Urinary bladder (tissue), 4 donors: ENCODE measurements around the gene RPS6KB2. TPM values are rescaled to one million over a fixed set of nuclear protein-coding genes. Genes with fewer than 3 reads are reported as not detected.
"Not testable (repeated sequence)": the region's sequence is repeated elsewhere in the genome, so short reads cannot be mapped to it uniquely, and the experiment has no call there.

ENCODE experiments used
- DNase-seq: peaks from one replicate; pipeline ENCODE4 v3.0.0-alpha.2; 2015; ENCODE audit errors: extremely low spot score
- H3K27ac ChIP-seq: one replicate; pipeline ENCODE4 v1.5.1; 2013; ENCODE audit warnings: low read depth, mild to moderate bottlenecking, moderate library complexity
- H3K36me3 ChIP-seq: one replicate; pipeline ENCODE4 v1.6.1; 2013; ENCODE audit warnings: mild to moderate bottlenecking, moderate library complexity; ENCODE audit not compliant: insufficient read depth
- H3K4me1 ChIP-seq: one replicate; pipeline ENCODE4 v1.6.1; 2013; ENCODE audit warnings: mild to moderate bottlenecking, moderate library complexity; ENCODE audit not compliant: insufficient read depth
- H3K4me3 ChIP-seq: one replicate; pipeline ENCODE4 v1.5.1; 2013; ENCODE audit warnings: low read depth, low read length
- WGBS: extraction: QIAGEN DNeasy Blood & Tissue Kit; methylation state at CpG from one replicate; pipeline ENCODE4 v1.1.7; 2013; 5-methylcytosine and 5-hydroxymethylcytosine counted together
- polyA plus RNA-seq: library from polyadenylated mRNA; stranded (reverse); fragments of 200-250 nt; gene quantifications from one replicate; pipeline ENCODE4 v1.2.3, GENCODE V29; 2013
- total RNA-seq: library from RNA; depleted of rRNA; stranded (reverse); fragments of >200 nt; gene quantifications from one replicate; pipeline ENCODE4 v1.2.3, GENCODE V29; 2014
- donor health status: healthy with polysubstance abuse.
- donor health status: healthy.

The RPS6KB2 gene
- total and polyA plus RNA-seq, 2 donors: 19.8 to 41.2 TPM

DNA sequence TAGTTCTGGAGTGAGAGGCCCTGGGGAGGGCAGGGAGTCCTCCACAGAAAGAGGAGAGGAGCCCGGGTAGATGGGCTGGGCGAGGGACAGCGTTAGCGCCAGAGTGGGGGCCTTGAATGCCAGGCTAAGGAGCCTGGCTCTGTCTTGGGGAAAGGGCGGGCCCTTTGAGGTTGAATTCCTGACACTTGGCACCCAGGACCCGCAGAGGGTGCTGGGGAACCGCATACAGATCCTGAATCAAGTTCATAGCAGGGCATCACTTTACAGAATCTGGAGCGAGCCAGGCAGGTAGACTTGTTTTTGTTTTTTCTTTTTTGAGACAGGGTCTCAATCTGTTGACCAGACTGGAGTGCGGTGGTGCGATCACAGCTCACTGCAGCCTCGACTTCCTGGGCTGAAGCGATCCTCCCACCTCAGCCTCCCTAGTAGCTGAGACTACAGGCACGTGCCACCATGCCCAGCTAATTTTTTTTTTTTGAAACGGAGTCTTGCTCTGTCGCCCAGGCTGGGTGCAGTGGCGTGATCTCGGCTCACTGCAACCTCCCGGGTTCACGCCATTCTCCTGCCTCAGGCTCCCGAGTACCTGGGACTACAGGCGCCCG lies 6.8 kb upstream of the RPS6KB2 start:
- DNase-seq: no peak
- 76% methylated on average over 22 of the region's 22 CpGs for WGBS

DNA sequence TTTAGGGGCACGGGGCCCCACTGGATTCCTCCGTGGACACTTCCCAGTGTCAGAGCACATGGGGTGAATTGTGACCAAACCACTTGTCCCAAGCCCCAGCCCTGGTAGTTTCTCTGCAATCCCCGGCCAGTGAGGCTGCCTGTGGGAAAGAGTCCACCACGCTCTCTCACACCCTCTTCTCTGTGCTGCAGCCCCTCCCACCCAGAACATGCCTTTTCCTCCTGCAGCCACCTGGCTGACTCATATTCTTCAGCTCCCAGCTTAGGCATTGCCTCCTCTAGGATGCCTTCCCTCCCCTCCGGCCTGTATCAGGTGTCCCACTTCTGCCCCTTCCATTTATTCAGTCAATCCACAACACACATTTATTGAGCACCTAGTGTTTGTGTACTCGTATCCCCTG lies 5.4 kb upstream of the RPS6KB2 start:
- Histone ChIP-seq H3K27ac (no peak overlapping the region), H3K4me1 (peaks cover 2% of the 10 kb centered on the region), H3K4me3 (no peak overlapping the region), H3K36me3 (no peaks in the 10 kb centered on the region)
- 59% methylated on average over 6 of the region's 6 CpGs for WGBS
- DNase-seq: no peak

More for the DNA sequence above, 6.8 kb upstream of the RPS6KB2 start:
- Histone ChIP-seq H3K36me3 (no peaks in the 10 kb centered on the region), H3K4me1 (peaks cover 2% of the 10 kb centered on the region), H3K4me3 (no peak overlapping the region), H3K27ac (no peak overlapping the region)

DNA sequence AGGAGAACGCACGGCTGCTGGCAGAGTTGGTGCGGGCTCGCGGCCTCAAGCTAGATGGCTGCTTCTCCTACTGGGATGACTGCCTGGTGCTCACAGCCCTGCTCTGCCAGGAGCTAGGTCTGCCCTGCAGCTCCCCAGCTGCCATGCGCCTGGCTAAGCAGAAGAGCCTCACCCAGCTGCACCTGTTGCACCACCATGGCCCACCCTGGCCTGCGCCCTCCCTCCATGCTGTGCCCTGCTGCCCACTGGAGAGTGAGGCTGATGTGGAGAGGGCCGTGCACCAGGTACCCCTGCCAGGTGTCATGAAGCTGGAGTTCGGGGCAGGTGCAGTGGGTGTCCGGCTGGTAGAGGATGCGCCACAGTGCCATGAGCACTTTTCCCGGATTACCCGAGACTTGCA lies 4.8 kb upstream of the RPS6KB2 start:
- no peaks in the 10 kb centered on the region for H3K36me3 ChIP-seq
- DNase-seq: no peak
- WGBS: 90% methylated on average over 13 of the region's 13 CpGs
- H3K4me3 ChIP-seq: no peak overlapping the region
- no peak overlapping the region for H3K27ac ChIP-seq
- peaks cover 2% of the 10 kb centered on the region for H3K4me1 ChIP-seq

DNA sequence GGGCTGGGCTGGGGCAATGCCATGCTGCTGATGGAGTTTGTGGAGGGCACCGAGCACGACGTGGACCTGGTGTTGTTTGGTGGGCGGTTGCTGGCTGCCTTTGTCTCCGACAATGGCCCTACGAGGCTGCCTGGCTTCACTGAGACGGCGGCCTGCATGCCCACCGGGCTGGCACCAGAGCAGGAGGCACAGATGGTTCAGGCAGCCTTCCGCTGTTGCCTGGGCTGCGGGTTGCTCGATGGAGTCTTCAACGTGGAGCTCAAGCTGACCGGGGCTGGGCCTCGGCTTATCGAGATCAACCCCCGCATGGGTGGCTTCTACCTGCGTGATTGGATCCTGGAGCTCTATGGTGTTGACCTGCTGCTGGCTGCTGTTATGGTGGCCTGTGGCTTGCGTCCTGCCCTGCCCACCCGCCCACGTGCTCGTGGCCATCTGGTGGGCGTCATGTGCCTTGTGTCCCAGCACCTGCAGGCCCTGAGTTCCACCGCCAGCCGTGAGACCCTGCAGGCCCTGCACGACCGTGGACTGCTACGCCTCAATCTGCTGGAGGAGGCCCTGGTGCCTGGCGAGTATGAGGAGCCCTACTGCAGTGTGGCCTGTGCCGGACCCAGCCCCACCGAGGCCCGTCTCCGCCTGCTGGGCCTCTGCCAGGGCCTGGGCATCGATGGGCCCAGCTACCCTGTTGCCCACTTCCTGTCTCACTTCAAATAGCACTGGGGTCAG lies 4.2 kb upstream of the RPS6KB2 start:
- 83% methylated on average over 34 of the region's 34 CpGs for WGBS
- DNase-seq: no peak
- H3K27ac ChIP-seq: no peak overlapping the region
- no peak overlapping the region for H3K4me3 ChIP-seq
- no peaks in the 10 kb centered on the region for H3K36me3 ChIP-seq
- H3K4me1 ChIP-seq: peaks cover 2% of the 10 kb centered on the region

DNA sequence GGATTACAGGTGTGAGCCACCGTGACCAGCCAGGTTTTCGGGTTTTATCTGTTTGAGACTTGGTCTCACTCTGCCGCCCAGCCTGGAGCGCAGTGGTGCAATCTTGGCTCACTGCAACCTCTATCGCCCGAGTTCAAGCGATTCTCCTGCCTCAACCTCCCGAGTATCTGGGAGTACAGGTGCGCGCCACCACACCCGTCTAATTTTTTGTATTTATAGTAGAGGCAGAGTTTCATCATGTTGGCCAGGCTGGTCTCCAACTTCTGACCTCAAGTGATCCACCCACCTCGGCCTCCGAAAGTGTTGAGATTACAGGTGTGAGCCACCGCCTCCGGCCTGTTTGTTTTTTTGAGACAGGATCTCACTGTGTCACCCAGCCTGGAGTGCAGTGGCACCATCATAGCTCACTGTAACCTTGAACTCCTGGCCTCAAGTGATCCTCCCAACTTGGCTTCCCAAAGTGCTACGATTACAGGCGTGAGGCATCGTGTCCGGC lies 882 bp upstream of the RPS6KB2 start:
- peak overlapping the region; percentile 28 for H3K27ac ChIP-seq
- peak overlapping the region; percentile 74 for H3K4me3 ChIP-seq
- WGBS: 78% methylated on average over 19 of the region's 19 CpGs
- H3K4me1 ChIP-seq, H3K36me3 ChIP-seq, DNase-seq: not testable (repeated sequence)

DNA sequence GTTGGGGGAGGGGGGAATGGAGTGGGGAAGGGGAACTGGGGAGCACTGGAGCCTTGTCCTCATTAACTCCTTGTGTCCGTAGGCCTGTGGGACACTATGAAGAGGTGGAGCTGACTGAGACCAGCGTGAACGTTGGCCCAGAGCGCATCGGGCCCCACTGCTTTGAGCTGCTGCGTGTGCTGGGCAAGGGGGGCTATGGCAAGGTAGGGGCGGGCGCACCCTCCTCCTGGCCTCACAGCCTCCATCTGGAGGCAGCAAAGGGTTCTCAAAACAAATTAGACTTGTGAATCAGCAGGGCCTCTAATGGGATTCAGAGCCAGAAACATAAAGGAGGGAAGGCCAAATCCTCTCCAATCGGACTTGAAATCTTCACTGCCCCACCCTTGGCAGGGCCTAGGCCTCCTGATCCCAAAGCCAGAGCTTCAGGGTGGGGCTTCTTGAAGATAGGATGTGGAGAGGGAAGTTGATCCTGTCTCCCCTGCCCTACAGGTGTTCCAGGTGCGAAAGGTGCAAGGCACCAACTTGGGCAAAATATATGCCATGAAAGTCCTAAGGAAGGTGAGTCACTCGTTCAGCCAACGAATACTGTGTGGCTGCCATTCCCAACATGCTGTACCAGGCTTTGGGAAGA lies 859 bp downstream of the RPS6KB2 start:
- WGBS: 48% methylated on average over 12 of the region's 12 CpGs

DNA sequence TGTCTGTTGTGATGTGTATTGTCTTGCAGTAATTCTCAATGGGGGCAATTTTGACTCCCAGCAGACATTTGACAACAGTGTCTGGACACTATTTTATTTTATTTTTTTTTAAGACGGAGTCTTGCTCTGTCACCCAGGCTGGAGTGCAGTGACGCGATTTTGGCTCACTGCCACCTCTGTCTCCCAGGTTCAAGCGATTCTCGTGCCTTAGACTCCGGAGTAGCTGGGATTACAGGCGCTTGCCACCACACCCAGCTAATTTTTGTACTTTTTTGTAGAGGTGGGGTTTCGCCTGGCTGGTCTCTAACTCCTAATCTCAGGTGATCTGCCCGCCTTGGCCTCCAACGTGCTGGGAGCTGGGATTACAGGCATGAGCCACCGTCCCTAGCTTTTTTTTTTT lies 1.4 kb downstream of the RPS6KB2 start:
- no peak overlapping the region for H3K4me3 ChIP-seq
- DNase-seq: no peak
- 82% methylated on average over 11 of the region's 11 CpGs for WGBS
- H3K36me3 ChIP-seq: peaks cover 2% of the 10 kb centered on the region
- no peak overlapping the region for H3K27ac ChIP-seq
- no peaks in the 10 kb centered on the region for H3K4me1 ChIP-seq

More for the DNA sequence above, 859 bp downstream of the RPS6KB2 start:
- no peak overlapping the region for H3K27ac ChIP-seq
- no peak for DNase-seq
- H3K4me3 ChIP-seq: peak overlapping the region; percentile 74
- H3K4me1 ChIP-seq: no peaks in the 10 kb centered on the region
- H3K36me3 ChIP-seq: peaks cover 2% of the 10 kb centered on the region

DNA sequence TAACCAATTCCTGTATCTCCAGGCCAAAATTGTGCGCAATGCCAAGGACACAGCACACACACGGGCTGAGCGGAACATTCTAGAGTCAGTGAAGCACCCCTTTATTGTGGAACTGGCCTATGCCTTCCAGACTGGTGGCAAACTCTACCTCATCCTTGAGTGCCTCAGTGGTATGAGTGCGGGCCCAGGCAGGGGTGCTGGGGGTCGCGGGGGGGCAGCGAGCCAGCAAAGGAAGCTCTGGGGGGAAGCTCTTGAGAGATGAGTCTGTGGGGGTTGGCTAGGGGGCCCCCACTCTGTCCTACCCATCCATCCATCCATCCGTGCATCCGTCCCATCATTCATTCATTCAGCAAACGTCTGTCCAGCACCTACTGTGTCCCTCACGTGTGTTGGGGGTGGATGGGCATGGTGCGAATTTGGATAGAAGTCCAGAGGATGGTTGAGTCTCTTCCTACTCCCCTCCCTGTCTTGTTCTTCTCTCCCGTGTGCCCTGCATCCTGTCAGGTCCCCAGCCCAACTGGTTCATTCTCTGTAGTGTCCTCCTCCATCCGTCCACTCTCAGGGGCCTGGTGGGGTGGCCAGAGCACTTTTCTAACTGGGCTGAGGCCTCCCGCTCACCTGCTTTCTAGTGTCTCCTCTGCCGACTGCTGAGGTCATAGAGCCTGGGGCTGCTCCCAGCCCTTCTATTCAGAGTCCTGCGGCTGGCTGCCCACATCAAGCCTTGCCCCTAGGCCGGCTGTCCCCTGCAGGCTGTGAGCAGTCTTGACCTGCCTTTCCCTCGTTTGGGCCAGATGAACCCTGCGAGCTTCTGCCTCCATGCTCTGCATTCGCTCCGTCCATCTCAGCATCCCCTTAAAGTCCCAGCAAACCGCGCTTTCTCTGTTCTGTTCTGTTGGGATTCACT lies 3.3 kb downstream of the RPS6KB2 start:
- DNase-seq: no peak
- Histone ChIP-seq H3K27ac (no peak overlapping the region), H3K36me3 (peaks cover 2% of the 10 kb centered on the region), H3K4me3 (no peak overlapping the region), H3K4me1 (no peaks in the 10 kb centered on the region)
- 90% methylated on average over 24 of the region's 24 CpGs for WGBS

DNA sequence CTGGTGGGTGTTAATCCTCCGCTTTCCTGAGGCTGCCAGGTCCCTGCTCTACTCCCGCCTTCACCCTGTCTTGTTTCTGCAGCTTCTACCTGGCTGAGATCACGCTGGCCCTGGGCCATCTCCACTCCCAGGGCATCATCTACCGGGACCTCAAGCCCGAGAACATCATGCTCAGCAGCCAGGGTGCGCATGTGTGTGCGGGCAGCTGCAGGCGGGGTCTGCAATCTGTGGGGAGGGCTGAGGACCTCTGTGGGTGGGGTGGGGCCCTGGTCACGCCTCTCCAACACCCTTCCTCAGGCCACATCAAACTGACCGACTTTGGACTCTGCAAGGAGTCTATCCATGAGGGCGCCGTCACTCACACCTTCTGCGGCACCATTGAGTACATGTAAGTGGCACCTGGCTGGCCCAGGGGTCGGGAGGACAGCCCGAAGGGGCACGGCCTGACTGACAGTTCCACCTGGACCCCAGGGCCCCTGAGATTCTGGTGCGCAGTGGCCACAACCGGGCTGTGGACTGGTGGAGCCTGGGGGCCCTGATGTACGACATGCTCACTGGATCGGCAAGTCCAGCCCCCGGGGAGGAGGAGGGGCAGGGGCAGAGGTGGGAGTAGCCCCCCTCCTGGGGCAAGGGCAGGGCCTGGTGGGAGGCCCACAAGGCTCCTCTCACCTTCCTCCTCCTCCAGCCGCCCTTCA lies 4.5 kb downstream of the RPS6KB2 start:
- Histone ChIP-seq H3K27ac (no peak overlapping the region), H3K4me3 (no peak overlapping the region), H3K4me1 (no peaks in the 10 kb centered on the region), H3K36me3 (peaks cover 2% of the 10 kb centered on the region)
- DNase-seq: no peak
- WGBS: 89% methylated on average over 22 of the region's 22 CpGs

DNA sequence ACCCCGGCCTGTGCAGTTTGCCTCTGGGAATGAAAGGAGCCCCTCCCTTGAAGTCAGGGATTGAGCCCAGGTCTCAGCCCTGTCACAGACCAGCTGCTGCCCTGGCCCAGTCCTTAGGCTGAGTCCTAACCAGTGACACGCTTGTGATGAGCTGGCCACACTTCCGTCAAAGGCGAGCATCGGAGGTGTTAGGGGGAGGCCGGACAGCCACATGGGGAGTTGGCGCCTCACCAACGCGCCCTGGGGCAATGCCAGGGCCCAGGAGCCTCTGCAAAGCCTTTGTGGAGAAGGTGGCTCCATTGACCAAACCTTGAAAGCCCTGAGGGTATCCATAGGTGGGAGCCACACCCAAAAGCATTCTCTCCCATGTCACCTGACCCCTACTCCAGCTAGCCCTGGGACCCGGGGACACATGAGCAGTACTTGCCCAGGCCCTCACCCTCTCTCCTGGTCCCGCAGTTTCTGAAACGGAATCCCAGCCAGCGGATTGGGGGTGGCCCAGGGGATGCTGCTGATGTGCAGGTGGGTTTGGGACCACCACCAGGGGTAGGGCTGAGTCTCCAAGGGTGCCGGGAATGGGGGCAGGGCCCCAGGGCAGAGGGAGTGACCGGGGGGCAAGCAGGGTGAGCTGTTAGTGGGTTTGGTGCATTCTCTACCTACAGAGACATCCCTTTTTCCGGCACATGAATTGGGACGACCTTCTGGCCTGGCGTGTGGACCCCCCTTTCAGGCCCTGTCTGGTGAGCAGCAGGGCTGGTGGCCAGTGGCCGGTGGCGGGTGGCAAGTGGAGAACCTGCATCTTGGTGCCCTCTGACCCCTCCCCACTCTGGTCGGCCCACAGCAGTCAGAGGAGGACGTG lies 5.5 kb downstream of the RPS6KB2 start:
- no peak for DNase-seq
- Histone ChIP-seq H3K36me3 (peaks cover 2% of the 10 kb centered on the region), H3K4me3 (no peak overlapping the region), H3K27ac (no peak overlapping the region), H3K4me1 (no peaks in the 10 kb centered on the region)
- 88% methylated on average over 22 of the region's 22 CpGs for WGBS

DNA sequence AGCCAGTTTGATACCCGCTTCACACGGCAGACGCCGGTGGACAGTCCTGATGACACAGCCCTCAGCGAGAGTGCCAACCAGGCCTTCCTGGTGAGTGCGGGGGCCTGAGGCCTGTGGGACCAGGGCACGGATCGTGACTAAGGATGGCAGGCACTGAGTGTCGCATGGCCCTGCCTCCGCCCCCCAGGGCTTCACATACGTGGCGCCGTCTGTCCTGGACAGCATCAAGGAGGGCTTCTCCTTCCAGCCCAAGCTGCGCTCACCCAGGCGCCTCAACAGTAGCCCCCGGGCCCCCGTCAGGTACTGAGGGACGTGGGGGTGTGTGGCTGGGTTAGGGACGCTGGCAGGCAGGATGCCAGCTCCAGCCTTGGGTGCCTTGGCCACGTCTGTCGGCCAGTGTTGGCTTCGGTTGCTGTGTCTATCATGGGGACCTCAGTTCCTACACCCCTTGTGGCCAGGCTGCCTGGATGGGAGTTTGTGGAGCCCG lies 6.1 kb downstream of the RPS6KB2 start:
- no peak for DNase-seq
- Histone ChIP-seq H3K27ac (no peak overlapping the region), H3K4me1 (no peaks in the 10 kb centered on the region), H3K4me3 (no peak overlapping the region), H3K36me3 (peaks cover 2% of the 10 kb centered on the region)
- 85% methylated on average over 23 of the region's 23 CpGs for WGBS
